CD4-positive, alpha-beta T cell treated with Interferon alpha-2 for 1 hour (primary cell): ENCODE results near the gene CMSS1.

ENCODE experiments used
- DNase-seq, 2 donors: peaks; one replicate each; pipeline ENCODE4 v3.0.0-alpha.2; 2020 to 2022

The CMSS1 gene

GRCh38 chr3:99817437-99818240 lies at the start of gene CMSS1:
Gene CMSS1, plus strand, starts transcription at chr3:99817862.
- DNase-seq, result peak; percentile 92 to 94

GRCh38 chr3:99768126-99768525 lies 49.5 kb upstream of the CMSS1 start:
- DNase-seq, result no peak

GRCh38 chr3:99768808-99769501 lies 48.7 kb upstream of the CMSS1 start:
- no peak for DNase-seq

- no peak for DNase-seq
These were observed 45.5 kb upstream of the CMSS1 start for GRCh38 chr3:99772171-99772570.

- DNase-seq, result no peak
These were observed 45.0 kb upstream of the CMSS1 start for GRCh38 chr3:99772671-99773070.

GRCh38 chr3:99774467-99774866 lies 43.2 kb upstream of the CMSS1 start:
- DNase-seq, result no peak

GRCh38 chr3:99776516-99777209 lies 41.0 kb upstream of the CMSS1 start:
- no peak for DNase-seq

- DNase-seq, result no peak
These were observed 40.5 kb upstream of the CMSS1 start for GRCh38 chr3:99777210-99777549.

GRCh38 chr3:99777708-99778107 lies 40.0 kb upstream of the CMSS1 start:
- no peak for DNase-seq

GRCh38 chr3:99780749-99781148 lies 36.9 kb upstream of the CMSS1 start:
- no peak for DNase-seq

- DNase-seq, result no peak
These were observed 35.9 kb upstream of the CMSS1 start for GRCh38 chr3:99781761-99782160.

GRCh38 chr3:99783011-99783573 lies 34.6 kb upstream of the CMSS1 start:
- DNase-seq, result no peak

GRCh38 chr3:99789011-99789721 lies 28.5 kb upstream of the CMSS1 start:
- peak in 1 of 2 donors; percentile 24 for DNase-seq

GRCh38 chr3:99794485-99794884 lies 23.2 kb upstream of the CMSS1 start:
- DNase-seq, result no peak

- DNase-seq, result no peak
These were observed 22.1 kb upstream of the CMSS1 start for GRCh38 chr3:99795573-99795972.

GRCh38 chr3:99799422-99799821 lies 18.2 kb upstream of the CMSS1 start:
- DNase-seq, result no peak

GRCh38 chr3:99803297-99803696 lies 14.4 kb upstream of the CMSS1 start:
- DNase-seq, result no peak

GRCh38 chr3:99805160-99805559 lies 12.5 kb upstream of the CMSS1 start:
- DNase-seq, result no peak

- DNase-seq, result peak; percentile 28 to 54
These were observed 9.4 kb upstream of the CMSS1 start for GRCh38 chr3:99808163-99808794.

GRCh38 chr3:99809565-99809964 lies 8.1 kb upstream of the CMSS1 start:
- DNase-seq, result no peak

GRCh38 chr3:99810403-99810802 lies 7.3 kb upstream of the CMSS1 start:
- no peak for DNase-seq

GRCh38 chr3:99817047-99817436 lies 620 bp upstream of the CMSS1 start:
- no peak for DNase-seq
